K562 (cell line): Measurements from ENCODE around the gene PCCA. TPM values are rescaled to one million over a fixed set of nuclear protein-coding genes. Genes with fewer than 3 reads are reported as not detected.

ENCODE experiments used
- ATAC-seq: fragments of 200-7000 bp; cut with Tn5 transposase; 3 replicates; pipeline ENCODE4 v1.9.1; 2020; ENCODE audit warnings: moderate library complexity
- BruUV-seq: library from RNA; stranded (reverse); fragments of 400-500 nt; replicated peaks from 2 replicates; lab custom pipeline; 2021; lab: Mats Ljungman, UMichigan
- CTCF ChIA-PET: fragments of 300-600 bp; formaldehyde crosslinking; extraction: SDS; loops from one replicate; lab custom pipeline; 2021; ENCODE audit warnings: low intra/inter-chr PET ratio; lab: Yijun Ruan, JAX
- POLR2A ChIA-PET: fragments of 300-600, 350-650 bp; sonication (Branson Sonifier 250); formaldehyde crosslinking; extraction: SDS; loops from one replicate; lab custom pipeline; 2021; ENCODE audit warnings: antibody characterized with exemption, inconsistent platforms; lab: Yijun Ruan, JAX
- DNase-seq, 4 experiments: peaks; one replicate each; pipeline versions ENCODE4 v3.0.0 to v3.0.0-alpha.2; 2011 to 2018; ENCODE audit warnings: low spot score in 3 of 4, mixed read lengths in 3 of 4; ENCODE audit errors: extremely low read depth in 1 of 4
- FAIRE-seq: peaks from 2 replicates; lab custom pipeline; 2011; peaks lifted over from hg19 to GRCh38; lab: Jason Lieb, UNC
- H2AFZ ChIP-seq: 2 replicates; pipeline ENCODE4 v1.6.0; 2011; ENCODE audit warnings: low read depth, low read length, control low read depth, inconsistent platforms
- H3K27ac ChIP-seq: fragments of 200-600 bp; 3 replicates; pipeline ENCODE4 v1.8.0; 2011; ENCODE audit warnings: low read depth, mild to moderate bottlenecking, control low read depth, inconsistent platforms, low read length, moderate library complexity, mixed read lengths; ENCODE audit errors: extremely low read depth
- H3K27me3 ChIP-seq, 2 experiments: fragments of 300-600 bp in 1 of 2; 2 replicates in 1 of 2; 3 replicates in 1 of 2; pipeline versions ENCODE4 v1.6.0 to v1.8.0; 2011; ENCODE audit warnings: inconsistent platforms in 2 of 2, low read length in 2 of 2, mild to moderate bottlenecking in 1 of 2, mixed read lengths in 1 of 2, moderate library complexity in 1 of 2; ENCODE audit not compliant: control insufficient read depth in 2 of 2, insufficient read depth in 2 of 2
- H3K36me3 ChIP-seq: fragments of 300-600 bp; 3 replicates; pipeline ENCODE4 v1.8.0; 2011; ENCODE audit warnings: mild to moderate bottlenecking, low read length, inconsistent platforms; ENCODE audit not compliant: control insufficient read depth, insufficient read depth
- H3K4me1 ChIP-seq, 2 experiments: fragments of 200-600 bp in 1 of 2; replicated peaks in 1 of 2; 2 replicates in 1 of 2; 3 replicates in 1 of 2; pipeline versions ENCODE4 v1.5.1 to v1.8.0; 2011; ENCODE audit warnings: inconsistent platforms in 2 of 2, low read length in 2 of 2, mild to moderate bottlenecking in 1 of 2, mixed read lengths in 1 of 2, moderate library complexity in 1 of 2; ENCODE audit not compliant: control insufficient read depth in 2 of 2, insufficient read depth in 2 of 2
- H3K4me2 ChIP-seq: 2 replicates; pipeline ENCODE4 v1.6.1; 2011; ENCODE audit warnings: low read length, control low read depth, inconsistent platforms, mixed read lengths; ENCODE audit not compliant: insufficient read depth
- H3K4me3 ChIP-seq: fragments of 200-600 bp; sonication (generic), shearing (Covaris generic); 2 replicates; pipeline ENCODE4 v1.5.1; 2016; ENCODE audit warnings: control low read depth, inconsistent platforms
- H3K79me2 ChIP-seq: fragments of 200-600 bp; 3 replicates; pipeline ENCODE4 v1.8.0; 2011; ENCODE audit warnings: low read length, inconsistent platforms; ENCODE audit not compliant: control insufficient read depth, insufficient read depth
- H3K9ac ChIP-seq, 2 experiments: 2 replicates each; pipeline versions ENCODE4 v1.6.0 to v1.6.1; 2011; ENCODE audit warnings: low read depth in 2 of 2, low read length in 2 of 2, control low read depth in 1 of 2, inconsistent platforms in 1 of 2, mild to moderate bottlenecking in 1 of 2, mixed read lengths in 1 of 2; ENCODE audit not compliant: insufficient read depth in 1 of 2
- H3K9me1 ChIP-seq: one replicate; pipeline ENCODE4 v1.6.0; 2011; ENCODE audit warnings: inconsistent platforms, mild to moderate bottlenecking, low read length, moderate library complexity; ENCODE audit not compliant: control insufficient read depth, insufficient read depth
- H3K9me3 ChIP-seq: replicated peaks from 2 replicates; pipeline ENCODE4 v1.5.1; 2011; ENCODE audit warnings: low read depth, low read length, inconsistent platforms; ENCODE audit not compliant: control insufficient read depth, insufficient read depth
- H4K20me1 ChIP-seq: replicated peaks from 2 replicates; pipeline ENCODE4 v1.6.1; 2011; ENCODE audit warnings: low read length, inconsistent platforms, mixed read lengths; ENCODE audit not compliant: control insufficient read depth, insufficient read depth
- HMG20B ChIP-seq: fragments of 250-450 bp; sonication (Bioruptor Pico); IDR thresholded peaks from 2 replicates; pipeline ENCODE4 v1.5.0; 2021; ENCODE audit warnings: mild to moderate bottlenecking
- NELFE ChIP-seq: IDR thresholded peaks from 2 replicates; pipeline ENCODE4 v1.6.1; 2011; ENCODE audit warnings: mild to moderate bottlenecking; ENCODE audit not compliant: insufficient read depth, insufficient read length
- SAFB ChIP-seq: fragments of 200-400 bp; formaldehyde crosslinking; IDR thresholded peaks from 2 replicates; pipeline ENCODE4 v1.6.1; 2017; ENCODE audit warnings: low read depth, low read length, borderline replicate concordance
- XRCC4 ChIP-seq: IDR thresholded peaks from one replicate; pipeline ENCODE4 v1.6.1; 2011; ENCODE audit not compliant: insufficient read depth, insufficient read length; ENCODE audit errors: extremely low read depth
- ZNF77 ChIP-seq: fragments of 250-450 bp; sonication (Bioruptor Pico); IDR thresholded peaks from 2 replicates; pipeline ENCODE4 v1.5.0; 2020
- WGBS: fragments of 100-300 bp; shearing (Covaris generic); methylation state at CpG from one replicate; pipeline ENCODE4 v1.1.6; 2016; ENCODE audit warnings: low coverage, mixed read lengths; ENCODE audit not compliant: insufficient coverage; ENCODE audit errors: missing lambda C conversion rate; 5-methylcytosine and 5-hydroxymethylcytosine counted together
- in situ Hi-C: fragments of 300-500 bp; cut with MboI; formaldehyde crosslinking; loops from 4 replicates; pipeline ENCODE4 v1.15.0; 2018; ENCODE audit warnings: inconsistent platforms, mixed read lengths
- intact Hi-C: fragments of 100-400 bp; cut with micrococcal nuclease; formaldehyde crosslinking; loops from 2 replicates; pipeline ENCODE4 v1.14.2; 2022
- polyA plus RNA-seq, 8 experiments: library from polyadenylated mRNA; depleted of rRNA in 4 of 8; stranded (reverse) in 5 of 8; unstranded in 3 of 8; fragments of >200 nt; fragmentation: Nextera tagmentation in 2 of 8; fragmentation: Illumina TruSeq in 1 of 8; extraction: Ambion mirVana in 2 of 8; extraction: Trizol in 1 of 8; gene quantifications; 2 replicates each; pipeline versions ENCODE4 v1.2.1 to v1.2.3, GENCODE V29; 2011 to 2014; ENCODE audit warnings: inconsistent platforms in 1 of 8, missing spikeins in 1 of 8
- total RNA-seq, 7 experiments: library from RNA; depleted of rRNA in 6 of 7; stranded (reverse); fragments of >200 nt in 6 of 7; fragmentation: Illumina TruSeq in 2 of 7; extraction: Trizol in 2 of 7; gene quantifications; 2 replicates each; pipeline versions ENCODE4 v1.2.1 to v1.2.3, GENCODE V29; 2011 to 2021; ENCODE audit warnings: low replicate concordance in 1 of 7
- TF ChIP-seq, protein P1 (sequence below): sonication (generic); formaldehyde crosslinking; IDR thresholded peaks from 2 replicates; pipeline ENCODE4 v1.8.1; 2023; ENCODE audit warnings: mild to moderate bottlenecking, missing genetic modification reagents

The PCCA gene
- total and polyA plus RNA-seq, 9 of the 15 experiments (the other 6 are each of a cell fraction or from before 2014, with no cell fraction given): 5.2 to 14.1 (median 9.7) TPM

- Histone ChIP-seq H3K4me2 (no peak overlapping the region), H3K9ac (no peak overlapping the region), H3K27me3 (no peaks in the 10 kb centered on the region; a peak in 1 of 5 replicates), H3K79me2 (no peaks in the 10 kb centered on the region), H3K4me1 (no peaks in the 10 kb centered on the region), H4K20me1 (no peaks in the 10 kb centered on the region), H2AFZ (no peak overlapping the region), H3K4me3 (no peak overlapping the region), H3K9me3 (no peaks in the 10 kb centered on the region), H3K36me3 (no peaks in the 10 kb centered on the region), H3K27ac (no peak overlapping the region), H3K9me1 (no peaks in the 10 kb centered on the region)
- TF ChIP-seq ZNF77 (CRISPR knock-in tag) (no peak), HMG20B (CRISPR knock-in tag) (no peak), NELFE (no peak)
- TF ChIP-seq, protein P1, sequence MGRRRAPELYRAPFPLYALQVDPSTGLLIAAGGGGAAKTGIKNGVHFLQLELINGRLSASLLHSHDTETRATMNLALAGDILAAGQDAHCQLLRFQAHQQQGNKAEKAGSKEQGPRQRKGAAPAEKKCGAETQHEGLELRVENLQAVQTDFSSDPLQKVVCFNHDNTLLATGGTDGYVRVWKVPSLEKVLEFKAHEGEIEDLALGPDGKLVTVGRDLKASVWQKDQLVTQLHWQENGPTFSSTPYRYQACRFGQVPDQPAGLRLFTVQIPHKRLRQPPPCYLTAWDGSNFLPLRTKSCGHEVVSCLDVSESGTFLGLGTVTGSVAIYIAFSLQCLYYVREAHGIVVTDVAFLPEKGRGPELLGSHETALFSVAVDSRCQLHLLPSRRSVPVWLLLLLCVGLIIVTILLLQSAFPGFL: no peak
- FAIRE-seq: no peak
- DNase-seq: no peak
- no peak for ATAC-seq
- intact Hi-C loops: no loop called here
- in situ Hi-C loops: no loop called here
- BruUV-seq: no TSS peak
- POLR2A ChIA-PET: no interaction called here
- WGBS: 44% methylated on average over 5 of the region's 5 CpGs
- CTCF ChIA-PET: no interaction called here
Measured at GRCh38 chr13:100465558-100465957, 376.7 kb downstream of the PCCA start.

- ATAC-seq: no peak
- in situ Hi-C loops (no loop called here), intact Hi-C loops (no loop called here)
- TF ChIP-seq SAFB (no peak), HMG20B (CRISPR knock-in tag) (no peak), XRCC4 (no peak)
- ChIA-PET POLR2A (interaction anchor here (0.6 kb wide), 1 partner anchor 595 kb away, joined by 3 read pairs; no protein-coding TSS in a partner anchor), CTCF (no interaction called here)
- BruUV-seq: no TSS peak
- 32% methylated on average over 5 of the region's 5 CpGs for WGBS
- FAIRE-seq: no peak
- no peaks in the 10 kb centered on the region for H3K36me3 ChIP-seq
- H3K79me2 ChIP-seq: no peaks in the 10 kb centered on the region
- H3K4me3 ChIP-seq: no peak overlapping the region
- no peak overlapping the region for H3K9ac ChIP-seq
- H3K9me3 ChIP-seq: no peaks in the 10 kb centered on the region
- H4K20me1 ChIP-seq: no peaks in the 10 kb centered on the region
- H3K4me1 ChIP-seq: no peaks in the 10 kb centered on the region; a peak in 1 of 5 replicates
- H3K27me3 ChIP-seq: no peaks in the 10 kb centered on the region; a peak in 1 of 5 replicates
- H2AFZ ChIP-seq: no peak overlapping the region
- no peak overlapping the region for H3K4me2 ChIP-seq
- no peak for DNase-seq
- H3K9me1 ChIP-seq: no peaks in the 10 kb centered on the region
- no peak overlapping the region for H3K27ac ChIP-seq
Measured at GRCh38 chr13:100470866-100471505, 382.1 kb downstream of the PCCA start.
